CD4-positive, alpha-beta T cell treated with Interleukin-21 for 1 hour (primary cell): Measurements from ENCODE around the gene CDS2.

ENCODE experiments used
- DNase-seq: peaks from one replicate; pipeline ENCODE4 v3.0.0-alpha.2; 2020

Gene CDS2

DNA sequence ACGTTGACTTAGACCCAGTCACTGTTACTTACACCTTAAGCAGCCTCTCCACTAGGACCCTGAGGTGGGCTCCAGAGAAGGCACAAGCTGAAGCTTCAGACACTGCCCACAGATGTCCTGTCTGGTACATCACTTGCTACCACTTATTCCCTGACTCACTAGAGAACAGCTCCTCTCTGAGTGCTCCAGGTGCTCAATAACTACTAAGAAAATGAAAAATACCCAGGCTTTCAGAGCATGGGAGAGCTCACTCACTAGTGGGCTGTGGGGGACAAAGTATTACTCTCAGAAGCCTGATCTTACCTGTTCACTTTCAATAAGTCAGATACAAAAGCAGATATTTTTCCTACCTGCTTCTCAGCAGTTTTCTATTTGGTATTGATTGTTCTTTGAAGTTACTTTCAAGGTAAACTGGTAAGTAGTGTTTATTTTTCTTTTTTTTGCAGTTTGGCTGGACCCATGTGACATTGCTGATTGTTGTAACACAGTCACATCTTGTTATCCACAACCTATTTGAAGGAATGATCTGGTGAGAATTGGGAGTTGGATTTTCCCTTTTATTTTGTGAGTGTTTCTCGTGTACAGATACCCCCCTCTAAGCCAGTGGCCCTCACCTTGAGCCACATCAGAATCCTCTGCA is 55.9 kb downstream of the CDS2 start:
- DNase-seq: no peak

DNA sequence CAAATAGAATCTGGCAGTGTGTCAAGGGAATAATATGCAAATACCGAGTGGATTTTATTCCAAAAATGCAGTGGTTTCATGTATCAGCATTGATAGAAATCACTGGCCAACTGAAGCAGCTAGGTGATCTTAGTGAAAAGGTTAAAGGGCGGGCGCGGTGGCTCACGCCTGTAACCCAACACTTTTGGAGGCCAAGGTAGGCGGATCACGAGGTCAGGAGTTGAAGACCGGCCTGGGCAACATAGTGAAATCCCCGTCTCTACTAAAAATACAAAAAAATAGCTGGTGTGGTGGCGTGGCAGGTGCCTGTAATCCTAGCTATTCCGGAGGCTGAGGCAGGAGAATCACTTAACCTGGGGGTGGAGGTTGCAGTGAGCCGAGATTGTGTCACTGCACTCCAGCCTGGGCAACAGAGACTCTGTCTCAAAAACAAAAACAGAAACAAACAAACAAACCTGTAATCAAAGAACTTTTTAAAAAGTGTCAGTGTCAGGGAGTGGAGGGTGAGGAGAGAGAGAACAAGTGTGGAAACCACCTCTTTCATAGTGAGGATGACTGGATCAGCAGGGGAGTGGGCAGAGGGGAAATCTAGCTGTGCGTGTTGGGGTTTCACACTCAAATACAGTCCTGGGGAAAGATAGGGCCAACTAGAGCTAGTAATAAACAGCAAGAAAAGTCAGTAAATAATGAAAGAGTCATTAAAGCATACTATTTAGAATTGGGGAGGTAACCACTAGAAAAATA is 57.1 kb downstream of the CDS2 start:
- DNase-seq: no peak

DNA sequence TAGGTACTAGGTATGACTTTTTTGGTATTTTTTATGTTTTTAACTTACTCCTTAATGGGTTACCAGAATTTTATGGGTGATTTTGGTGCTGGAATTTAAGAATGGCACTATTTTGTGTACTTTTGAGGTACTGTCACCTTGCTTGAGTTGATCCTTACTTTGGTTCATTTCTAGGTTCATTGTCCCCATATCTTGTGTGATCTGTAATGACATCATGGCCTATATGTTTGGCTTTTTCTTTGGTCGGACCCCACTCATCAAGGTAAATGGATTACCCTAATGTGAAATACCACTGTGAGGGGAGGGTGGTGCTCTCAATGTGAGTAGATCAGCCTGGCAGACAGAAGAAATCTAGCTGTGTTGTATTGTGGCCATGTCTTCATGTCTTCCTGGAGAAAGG is 57.9 kb downstream of the CDS2 start:
- no peak for DNase-seq

DNA sequence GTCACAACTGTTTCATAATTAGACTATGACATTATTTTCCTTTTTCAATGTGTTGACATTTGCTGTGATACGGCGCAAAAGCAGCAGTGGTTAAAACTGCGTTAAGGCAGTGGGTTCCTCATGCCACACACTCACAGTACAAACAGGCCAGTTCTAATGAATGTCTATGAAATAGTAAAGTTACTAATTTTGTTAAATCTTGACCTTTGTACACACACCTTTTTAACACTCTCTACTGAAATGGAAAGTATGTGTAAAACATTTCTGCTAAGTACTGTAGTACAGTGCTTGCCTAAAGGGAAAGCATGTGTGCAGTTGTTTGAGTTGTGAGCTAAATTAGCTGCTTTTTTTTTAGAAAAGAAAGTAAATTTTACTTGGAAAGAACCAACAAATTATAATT is 60.3 kb downstream of the CDS2 start:
- no peak for DNase-seq

DNA sequence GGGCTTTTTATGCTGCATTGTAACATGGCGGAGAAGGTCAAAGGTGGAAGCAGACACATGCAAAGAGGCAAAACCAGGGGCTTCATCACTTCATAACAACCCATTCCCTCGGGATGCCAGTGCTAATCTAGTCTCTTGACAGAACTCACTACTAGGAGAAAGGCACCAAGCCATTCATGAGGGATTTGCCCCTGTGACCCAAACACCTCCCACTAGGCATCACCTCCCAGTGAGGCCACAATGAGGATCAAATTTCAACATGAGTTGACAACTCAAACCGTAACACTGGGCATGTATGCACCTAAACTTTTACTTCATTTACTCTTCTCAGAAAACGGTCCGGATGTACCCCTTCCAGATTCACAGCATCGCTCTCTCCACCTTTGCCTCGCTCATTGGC is 61.9 kb downstream of the CDS2 start:
- DNase-seq: no peak

DNA sequence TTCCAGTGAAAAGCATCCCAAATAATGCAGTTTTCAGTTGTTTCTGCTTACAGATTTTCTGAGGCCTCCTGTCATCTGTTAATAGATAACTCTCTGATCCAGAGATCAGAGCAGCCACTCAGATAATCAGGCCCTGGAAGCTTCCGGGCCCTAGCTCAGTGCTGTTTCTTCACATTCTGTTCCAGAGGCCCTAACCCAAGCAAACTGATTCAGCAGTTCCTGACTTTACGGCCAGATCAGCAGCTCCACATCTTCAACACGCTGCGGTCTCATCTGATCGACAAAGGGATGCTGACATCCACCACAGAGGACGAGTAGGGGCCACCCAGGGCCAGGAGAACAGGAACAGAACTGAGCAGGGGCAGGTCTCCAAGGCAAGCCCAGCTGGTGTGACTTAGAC is 63.1 kb downstream of the CDS2 start:
- no peak for DNase-seq

DNA sequence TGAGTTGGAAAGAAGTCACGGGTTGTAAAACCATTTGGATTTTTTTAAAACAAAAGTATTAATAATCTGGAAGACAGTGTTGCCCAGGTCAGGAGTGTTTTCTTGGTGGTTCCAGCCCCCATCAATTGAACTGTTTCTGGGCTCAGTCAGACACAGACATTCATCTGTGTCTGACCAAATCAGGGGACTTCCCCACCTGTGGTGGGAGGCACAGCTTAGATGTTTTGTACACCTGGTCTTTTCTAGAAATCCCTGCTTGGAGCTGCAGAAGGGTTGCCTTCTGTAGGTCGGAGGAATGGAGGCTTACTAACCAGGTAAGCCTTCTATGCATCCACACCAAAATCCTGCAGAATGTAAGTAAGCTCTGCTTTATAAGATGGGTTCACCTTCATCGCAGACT is 63.6 kb downstream of the CDS2 start:
- no peak for DNase-seq

DNA sequence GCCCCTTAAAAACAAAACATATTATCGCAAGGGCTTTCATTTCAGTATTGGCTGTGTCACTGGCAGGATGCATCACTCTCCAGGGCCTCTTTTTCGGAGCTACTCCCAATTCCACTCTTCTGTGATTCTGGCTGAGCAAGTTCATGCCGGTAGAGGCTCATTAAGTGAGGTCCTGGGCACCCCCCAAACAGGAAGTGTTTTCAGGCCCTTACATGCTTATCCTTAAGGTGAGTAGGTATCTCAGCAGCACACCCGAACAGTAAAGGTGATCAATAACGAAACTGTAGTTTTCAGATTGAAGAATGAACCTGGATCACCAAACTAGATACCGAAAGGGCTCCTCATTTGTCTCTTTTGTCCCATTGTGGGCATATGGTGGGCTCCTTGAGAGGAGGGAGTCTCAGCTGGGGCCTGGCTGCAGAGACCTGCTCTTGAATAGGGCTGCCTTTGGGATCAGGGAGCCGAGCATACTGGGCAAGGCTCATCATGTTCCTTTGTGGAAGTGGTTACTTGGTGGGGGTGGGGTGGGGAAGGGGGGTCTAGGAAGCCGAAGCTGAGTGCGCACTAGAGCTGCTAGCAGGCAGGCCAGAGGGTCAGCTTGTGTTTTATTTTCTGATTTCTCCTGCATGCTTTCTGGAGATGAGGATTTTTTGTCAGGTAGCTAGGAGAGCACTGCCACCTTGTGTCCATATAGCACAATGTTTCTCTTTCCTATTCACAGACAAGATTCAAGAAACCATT is 65.2 kb downstream of the CDS2 start:
- peak; percentile 72 for DNase-seq

DNA sequence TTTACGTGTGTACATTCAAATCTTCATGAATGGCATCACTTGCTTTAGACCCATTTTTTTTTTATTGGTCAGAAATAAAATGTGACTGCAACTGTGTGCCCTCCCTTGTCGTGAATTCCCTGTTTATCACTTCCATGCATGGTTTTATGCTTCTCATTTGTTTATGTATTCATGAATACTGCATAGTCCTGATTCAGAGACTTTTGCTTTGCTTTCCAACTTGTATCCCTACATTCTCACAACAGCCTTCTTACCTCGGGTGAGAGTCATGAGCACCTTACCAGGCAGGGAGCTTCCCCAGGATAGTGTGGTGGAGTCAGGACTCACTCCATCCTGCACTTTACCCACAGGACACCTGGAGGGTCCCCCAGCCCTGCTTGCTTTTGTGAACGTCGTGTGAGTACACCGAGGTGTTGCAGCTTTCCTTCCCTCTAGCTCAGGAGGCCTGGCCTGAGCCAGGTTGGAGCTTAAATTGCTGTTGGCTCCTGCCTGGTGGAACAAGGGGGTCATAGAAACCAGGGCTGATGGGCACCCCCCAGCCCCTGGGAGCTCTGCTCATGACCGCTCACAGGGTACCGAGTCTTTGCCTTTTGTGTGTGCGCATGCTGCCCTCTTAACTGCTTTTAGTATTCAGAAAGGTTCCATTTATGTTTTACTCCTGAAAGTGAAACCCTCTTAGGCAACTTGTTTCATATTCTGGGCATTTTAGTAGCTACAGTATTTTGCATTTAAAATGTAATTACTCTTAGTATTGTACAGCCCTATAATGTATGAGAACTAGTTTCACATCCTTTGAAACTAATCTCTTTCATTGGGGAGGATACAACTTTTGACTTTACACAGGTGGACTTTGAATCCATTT is 66.0 kb downstream of the CDS2 start:
- DNase-seq: no peak

DNA sequence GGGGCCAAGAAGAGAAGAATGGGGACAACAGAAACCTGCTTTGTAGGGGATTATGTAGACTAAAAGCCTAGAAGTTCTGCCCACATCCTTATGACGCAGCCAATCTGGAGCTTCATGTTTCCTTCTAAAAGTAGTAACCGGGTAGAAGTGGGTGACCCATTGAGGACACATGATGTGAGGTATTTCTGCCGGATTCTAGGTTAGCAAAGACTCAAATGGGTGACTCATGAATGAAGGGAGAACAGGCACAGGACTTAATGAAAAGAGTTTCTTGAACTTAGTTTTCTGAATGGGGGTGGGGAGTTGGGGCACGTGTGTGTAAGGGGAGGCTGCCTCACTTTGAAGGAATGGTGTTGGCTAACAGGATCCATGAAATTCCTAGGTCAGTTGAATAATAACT is 68.8 kb downstream of the CDS2 start:
- no peak for DNase-seq

DNA sequence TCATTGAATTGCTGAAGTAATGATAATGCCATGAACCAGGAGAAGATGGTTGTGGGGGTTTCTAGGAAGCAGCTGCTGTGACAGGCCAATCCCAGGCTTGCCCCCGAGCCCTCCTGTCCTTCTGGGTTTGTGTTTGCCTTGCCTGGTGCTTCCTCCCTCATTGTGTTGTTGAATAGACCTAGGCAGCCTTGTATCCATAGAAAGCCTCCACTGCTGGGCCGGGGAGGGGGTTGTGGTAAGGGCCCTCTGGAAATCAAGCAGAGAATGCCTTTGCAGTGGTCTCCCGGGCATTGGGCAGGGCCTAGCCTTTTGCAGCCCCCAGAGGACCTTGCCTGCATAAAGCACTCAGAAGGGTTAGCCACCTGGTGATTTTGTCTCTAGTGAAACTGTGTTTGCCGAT is 69.3 kb downstream of the CDS2 start:
- no peak for DNase-seq

DNA sequence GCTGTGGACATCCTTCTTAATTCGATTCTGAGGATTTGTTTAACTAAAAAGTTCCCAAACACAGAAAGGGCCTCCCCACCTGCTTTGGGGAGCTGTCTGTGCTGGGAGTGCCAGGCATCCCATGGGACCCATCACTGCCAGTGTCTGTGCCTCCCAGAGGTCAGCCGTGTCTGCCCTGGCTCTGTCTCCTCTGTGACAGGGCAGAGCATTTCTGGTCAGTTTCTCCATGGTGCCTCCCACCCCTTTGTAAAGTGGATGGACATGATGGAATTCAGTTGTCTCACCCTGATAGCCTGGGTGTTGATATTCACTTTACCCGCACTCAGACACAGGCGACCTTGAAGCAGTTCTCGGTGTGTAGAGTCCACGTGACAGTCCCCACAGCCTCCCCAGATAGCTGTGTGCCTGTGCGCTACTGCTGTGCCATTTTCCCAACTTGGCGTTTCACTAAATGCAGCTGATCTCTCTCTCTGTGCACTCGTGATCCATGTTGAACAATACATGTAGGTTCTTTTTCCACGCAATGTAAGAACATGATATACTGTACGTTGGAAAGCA is 70.5 kb downstream of the CDS2 start:
- no peak for DNase-seq

DNA sequence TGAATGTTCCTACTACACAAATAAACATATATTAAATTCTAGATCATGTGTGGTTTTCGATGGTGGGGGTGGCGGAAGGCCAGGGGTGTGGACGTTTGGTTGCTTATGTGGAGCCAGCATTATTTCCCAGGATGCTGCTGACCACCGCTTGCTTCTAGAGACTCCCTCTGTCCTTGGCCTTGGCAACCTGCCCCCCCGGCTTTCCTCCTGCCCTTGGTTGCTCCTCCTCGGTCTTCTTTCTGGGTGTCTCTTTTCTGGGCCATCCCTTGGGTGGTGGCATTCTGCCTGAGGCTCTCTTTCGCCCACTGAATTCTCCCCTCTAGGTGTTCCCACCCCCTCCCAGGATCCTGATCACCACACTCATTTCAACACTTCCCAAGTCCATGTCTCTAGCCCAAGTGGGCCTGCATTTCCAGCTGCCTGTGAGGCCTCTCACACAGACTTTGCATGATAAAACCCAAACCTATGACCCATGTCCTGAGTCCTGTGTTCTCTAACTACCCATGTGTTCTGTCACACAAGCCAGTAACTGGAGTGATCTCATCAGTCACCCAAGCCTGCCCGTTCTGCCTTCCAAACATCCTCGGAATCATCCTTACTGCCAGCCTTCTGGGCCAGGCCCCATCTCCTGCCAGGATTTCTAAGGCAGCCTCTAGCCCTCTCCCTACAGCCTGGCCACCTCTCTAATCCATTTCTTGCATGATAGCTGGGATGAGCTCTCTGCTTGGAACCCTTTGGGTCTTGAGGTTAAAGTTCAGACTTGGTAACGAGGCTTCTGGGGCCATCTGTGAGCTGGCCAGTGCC is 71.2 kb downstream of the CDS2 start:
- no peak for DNase-seq

DNA sequence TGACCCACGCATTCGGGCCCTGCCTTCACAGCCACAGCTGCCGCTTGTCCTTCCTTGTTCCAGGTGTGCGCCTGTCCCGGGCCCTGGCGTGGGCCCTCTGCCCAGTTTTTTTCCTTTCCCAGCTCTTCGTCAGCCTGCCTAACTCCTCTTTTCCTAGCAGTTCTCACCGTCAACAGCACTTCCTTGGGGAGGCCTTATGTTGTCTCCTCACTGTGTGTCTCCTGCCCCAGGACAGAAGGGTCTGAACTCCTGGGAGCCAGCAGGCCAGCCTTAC is 71.8 kb downstream of the CDS2 start:
- DNase-seq: no peak

DNA sequence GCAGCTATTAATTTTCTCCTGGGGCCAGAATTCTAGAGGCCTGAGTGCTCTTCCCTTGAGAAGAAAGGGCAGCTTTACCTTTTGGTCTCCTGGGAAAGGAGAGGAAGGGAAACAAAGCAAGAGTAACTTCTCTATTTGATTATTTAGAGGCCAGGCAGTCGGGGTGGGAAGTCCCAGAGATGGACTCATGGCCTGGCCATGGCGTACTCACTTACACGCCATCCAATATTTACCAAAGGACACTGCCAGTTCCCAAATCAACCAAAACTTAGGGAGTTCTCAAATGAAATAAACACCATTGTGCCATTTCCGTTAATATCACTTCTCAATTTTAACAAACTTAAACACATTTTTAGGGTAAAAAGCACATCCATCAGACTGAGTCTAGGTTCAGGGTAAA is 76.6 kb downstream of the CDS2 start:
- DNase-seq: no peak

DNA sequence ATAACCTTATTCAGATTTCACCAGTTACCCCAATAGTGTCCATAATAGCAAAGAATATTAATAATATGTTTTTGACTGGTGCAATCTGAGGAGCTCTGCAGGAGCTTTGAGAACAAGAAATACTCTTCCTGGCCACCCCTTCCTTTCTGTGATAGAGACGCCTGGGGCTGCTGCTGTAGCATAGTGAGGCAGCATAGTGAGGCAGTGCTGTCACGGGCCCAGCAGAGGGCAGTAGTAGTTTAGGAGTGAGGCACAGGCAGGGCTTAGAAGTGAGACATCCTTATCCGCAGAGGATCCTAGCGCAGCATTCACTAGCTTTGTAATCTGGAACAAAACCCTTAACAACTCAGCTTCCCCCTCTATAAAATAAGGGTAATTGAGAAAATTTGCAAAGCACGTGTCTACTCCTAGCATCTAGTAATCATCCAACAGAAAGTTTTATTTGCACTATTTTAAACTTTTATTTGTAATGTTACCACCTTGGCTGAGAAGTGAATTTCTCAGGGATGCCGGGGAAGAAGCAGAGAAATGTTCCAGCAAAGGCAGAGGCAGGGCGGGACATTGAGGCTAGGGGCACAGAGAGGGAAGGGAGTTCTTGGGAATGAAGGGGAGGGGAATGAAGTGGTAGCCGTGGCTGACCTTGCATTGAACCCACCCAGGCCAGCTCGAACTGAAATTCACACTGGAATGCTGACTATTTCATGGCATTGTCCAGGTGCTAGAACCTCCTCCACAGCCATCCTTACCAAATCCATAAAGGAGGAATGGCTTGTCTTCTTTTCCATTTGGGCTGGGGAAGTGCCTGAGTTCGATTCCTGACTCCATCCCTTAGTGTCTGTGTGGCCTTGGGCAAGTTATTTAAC is 78.8 kb downstream of the CDS2 start:
- peak; percentile 66 for DNase-seq

DNA sequence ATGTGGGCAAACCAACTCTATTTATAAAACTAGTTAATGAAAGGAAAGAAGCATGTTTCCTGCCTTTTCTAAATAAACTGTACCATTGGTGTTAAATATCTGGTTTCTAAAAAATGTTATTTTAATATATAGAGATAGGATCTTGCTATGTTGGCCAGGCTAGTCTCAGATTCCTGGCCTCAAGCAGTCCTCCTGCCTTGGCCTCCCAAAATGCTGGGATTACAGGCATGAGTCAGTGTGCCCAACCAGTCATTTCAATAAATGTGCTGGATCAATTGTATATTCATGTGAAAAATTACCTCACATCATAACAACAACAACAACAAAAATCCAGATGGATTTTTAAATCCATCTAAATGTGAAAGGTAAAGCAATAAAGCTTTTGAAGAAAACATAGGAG is 80.3 kb downstream of the CDS2 start:
- DNase-seq: no peak

DNA sequence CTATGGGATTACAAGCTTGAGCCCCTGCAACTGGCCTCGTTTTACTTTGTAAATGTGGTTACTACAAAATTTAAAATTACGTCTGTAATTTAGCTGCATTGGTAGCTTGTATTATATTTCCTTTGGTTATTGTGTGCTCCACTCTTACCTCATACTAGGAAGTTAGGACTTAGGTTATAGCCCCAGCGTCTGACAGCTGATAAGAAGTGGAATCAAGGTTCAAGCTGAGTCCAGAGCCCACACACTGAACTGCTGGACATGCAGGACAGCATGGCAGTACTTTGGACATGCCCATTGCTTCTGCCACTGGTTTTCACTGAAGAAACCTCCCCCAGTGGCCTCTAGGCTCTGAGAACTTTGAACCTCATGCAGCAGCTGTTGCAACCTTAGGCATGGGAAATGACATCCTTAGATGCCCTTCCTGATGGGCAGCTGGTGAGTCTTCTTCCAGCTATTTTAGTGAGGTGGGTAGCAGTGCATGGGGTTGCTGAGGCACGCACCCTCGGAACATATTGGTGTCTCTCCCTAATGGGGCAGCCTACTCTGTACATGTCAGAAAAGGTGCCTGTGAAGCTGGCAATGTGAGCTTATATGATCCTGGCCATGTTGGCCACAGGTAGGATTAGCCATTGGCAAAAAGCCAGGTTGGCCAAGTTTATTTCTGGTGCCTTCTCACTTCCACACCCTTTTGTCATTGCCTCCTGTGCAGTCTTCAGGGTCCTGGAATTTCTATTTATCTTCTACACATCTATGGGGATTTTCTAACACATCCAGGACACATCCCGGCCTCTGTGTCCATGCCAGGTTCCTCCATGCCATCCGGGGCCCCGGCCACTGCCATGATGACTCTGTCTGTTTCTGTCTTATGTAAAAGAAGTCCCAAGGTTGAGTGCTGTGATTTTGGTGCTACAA is 85.3 kb downstream of the CDS2 start:
- DNase-seq: no peak

DNA sequence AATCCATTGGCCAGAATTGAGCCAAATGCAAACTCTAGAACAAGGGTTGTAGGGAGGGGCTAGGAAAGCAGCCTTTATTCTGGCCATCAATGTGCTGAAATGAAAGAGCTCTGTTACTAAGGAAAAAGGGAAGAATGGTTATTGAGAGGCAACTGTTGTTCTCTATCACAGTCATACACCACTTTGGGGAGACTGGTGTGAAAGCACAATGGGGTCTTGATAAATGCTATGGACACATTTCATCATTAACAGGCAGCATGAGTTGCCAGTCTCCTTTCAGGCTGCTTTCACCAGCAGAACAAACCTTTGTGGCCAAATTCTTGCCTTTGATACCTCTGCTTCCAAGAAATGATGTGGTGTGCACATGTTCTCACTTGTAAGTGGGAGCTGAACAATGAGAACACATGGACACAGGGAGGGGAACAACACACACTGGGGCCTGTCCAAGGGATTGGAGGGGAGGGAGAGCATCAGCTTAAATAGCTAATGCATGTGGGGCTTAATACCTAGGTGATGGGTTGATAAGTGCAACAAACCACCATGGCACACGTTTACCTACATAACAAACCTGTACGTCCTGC is 86.2 kb downstream of the CDS2 start:
- no peak for DNase-seq

DNA sequence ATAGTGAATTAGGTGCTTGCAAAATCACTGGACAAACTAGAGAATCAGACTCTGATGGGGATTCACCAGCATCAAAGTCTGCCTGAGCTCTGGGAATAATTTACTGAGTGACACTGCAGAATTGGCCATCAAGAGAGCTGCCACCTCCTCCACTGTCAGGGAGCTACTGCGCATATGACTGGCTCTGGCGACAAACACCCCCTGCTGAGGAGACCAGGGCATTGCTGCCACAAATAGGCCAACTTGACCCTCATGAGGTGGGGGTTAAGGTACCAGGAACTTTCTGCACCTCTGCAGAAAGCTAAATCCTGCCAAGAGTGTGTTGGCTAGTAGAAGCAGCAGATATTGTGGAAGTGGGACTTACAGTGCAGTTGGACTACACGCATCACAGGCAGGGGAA is 88.0 kb downstream of the CDS2 start:
- no peak for DNase-seq
